K562 (cell line): ENCODE data around the gene CRB2. TPM values are rescaled to one million over a fixed set of nuclear protein-coding genes. Genes with fewer than 3 reads are reported as not detected.
"Not testable (repeated sequence)": the region's sequence is repeated elsewhere in the genome, so short reads cannot be mapped to it uniquely, and the experiment has no call there.

Experiments
- ATAC-seq: fragments of 200-7000 bp; cut with Tn5 transposase; 3 replicates; pipeline ENCODE4 v1.9.1; 2020; ENCODE audit warnings: moderate library complexity
- BruUV-seq: library from RNA; stranded (reverse); fragments of 400-500 nt; replicated peaks from 2 replicates; lab custom pipeline; 2021; lab: Mats Ljungman, UMichigan
- CTCF ChIA-PET: fragments of 300-600 bp; formaldehyde crosslinking; extraction: SDS; loops from one replicate; lab custom pipeline; 2021; ENCODE audit warnings: low intra/inter-chr PET ratio; lab: Yijun Ruan, JAX
- POLR2A ChIA-PET: fragments of 300-600, 350-650 bp; sonication (Branson Sonifier 250); formaldehyde crosslinking; extraction: SDS; loops from one replicate; lab custom pipeline; 2021; ENCODE audit warnings: antibody characterized with exemption, inconsistent platforms; lab: Yijun Ruan, JAX
- DNase-seq, 4 experiments: peaks; one replicate each; pipeline versions ENCODE4 v3.0.0 to v3.0.0-alpha.2; 2011 to 2018; ENCODE audit warnings: low spot score in 3 of 4, mixed read lengths in 3 of 4; ENCODE audit errors: extremely low read depth in 1 of 4
- FAIRE-seq: peaks from 2 replicates; lab custom pipeline; 2011; peaks lifted over from hg19 to GRCh38; lab: Jason Lieb, UNC
- H2AFZ ChIP-seq: 2 replicates; pipeline ENCODE4 v1.6.0; 2011; ENCODE audit warnings: low read depth, low read length, control low read depth, inconsistent platforms
- H3K27ac ChIP-seq: fragments of 200-600 bp; 3 replicates; pipeline ENCODE4 v1.8.0; 2011; ENCODE audit warnings: low read depth, mild to moderate bottlenecking, control low read depth, inconsistent platforms, low read length, moderate library complexity, mixed read lengths; ENCODE audit errors: extremely low read depth
- H3K27me3 ChIP-seq, 2 experiments: fragments of 300-600 bp in 1 of 2; 2 replicates in 1 of 2; 3 replicates in 1 of 2; pipeline versions ENCODE4 v1.6.0 to v1.8.0; 2011; ENCODE audit warnings: inconsistent platforms in 2 of 2, low read length in 2 of 2, mild to moderate bottlenecking in 1 of 2, mixed read lengths in 1 of 2, moderate library complexity in 1 of 2; ENCODE audit not compliant: control insufficient read depth in 2 of 2, insufficient read depth in 2 of 2
- H3K36me3 ChIP-seq: fragments of 300-600 bp; 3 replicates; pipeline ENCODE4 v1.8.0; 2011; ENCODE audit warnings: mild to moderate bottlenecking, low read length, inconsistent platforms; ENCODE audit not compliant: control insufficient read depth, insufficient read depth
- H3K4me1 ChIP-seq, 2 experiments: fragments of 200-600 bp in 1 of 2; replicated peaks in 1 of 2; 2 replicates in 1 of 2; 3 replicates in 1 of 2; pipeline versions ENCODE4 v1.5.1 to v1.8.0; 2011; ENCODE audit warnings: inconsistent platforms in 2 of 2, low read length in 2 of 2, mild to moderate bottlenecking in 1 of 2, mixed read lengths in 1 of 2, moderate library complexity in 1 of 2; ENCODE audit not compliant: control insufficient read depth in 2 of 2, insufficient read depth in 2 of 2
- H3K4me2 ChIP-seq: 2 replicates; pipeline ENCODE4 v1.6.1; 2011; ENCODE audit warnings: low read length, control low read depth, inconsistent platforms, mixed read lengths; ENCODE audit not compliant: insufficient read depth
- H3K4me3 ChIP-seq: fragments of 200-600 bp; sonication (generic), shearing (Covaris generic); 2 replicates; pipeline ENCODE4 v1.5.1; 2016; ENCODE audit warnings: control low read depth, inconsistent platforms
- H3K79me2 ChIP-seq: fragments of 200-600 bp; 3 replicates; pipeline ENCODE4 v1.8.0; 2011; ENCODE audit warnings: low read length, inconsistent platforms; ENCODE audit not compliant: control insufficient read depth, insufficient read depth
- H3K9ac ChIP-seq, 2 experiments: 2 replicates each; pipeline versions ENCODE4 v1.6.0 to v1.6.1; 2011; ENCODE audit warnings: low read depth in 2 of 2, low read length in 2 of 2, control low read depth in 1 of 2, inconsistent platforms in 1 of 2, mild to moderate bottlenecking in 1 of 2, mixed read lengths in 1 of 2; ENCODE audit not compliant: insufficient read depth in 1 of 2
- H3K9me1 ChIP-seq: one replicate; pipeline ENCODE4 v1.6.0; 2011; ENCODE audit warnings: inconsistent platforms, mild to moderate bottlenecking, low read length, moderate library complexity; ENCODE audit not compliant: control insufficient read depth, insufficient read depth
- H3K9me3 ChIP-seq: replicated peaks from 2 replicates; pipeline ENCODE4 v1.5.1; 2011; ENCODE audit warnings: low read depth, low read length, inconsistent platforms; ENCODE audit not compliant: control insufficient read depth, insufficient read depth
- H4K20me1 ChIP-seq: replicated peaks from 2 replicates; pipeline ENCODE4 v1.6.1; 2011; ENCODE audit warnings: low read length, inconsistent platforms, mixed read lengths; ENCODE audit not compliant: control insufficient read depth, insufficient read depth
- KLF16 ChIP-seq: IDR thresholded peaks from 2 replicates; pipeline ENCODE4 v1.6.1; 2016; ENCODE audit warnings: antibody characterized with exemption
- TOE1 ChIP-seq, 2 experiments: fragments of 450-650 bp in 1 of 2; sonication (generic) in 1 of 2; formaldehyde crosslinking in 1 of 2; IDR thresholded peaks; 2 replicates each; pipeline versions ENCODE4 v1.7.1 to v1.8.0; 2016 to 2022; ENCODE audit warnings: borderline replicate concordance in 2 of 2, mild to moderate bottlenecking in 2 of 2, antibody characterized with exemption in 1 of 2, inconsistent platforms in 1 of 2, low read depth in 1 of 2, missing genetic modification reagents in 1 of 2, moderate library complexity in 1 of 2
- TRIM24 ChIP-seq, 2 experiments: fragments of 450-650 bp; IDR thresholded peaks; 2 replicates each; pipeline ENCODE4 v1.6.1; 2016
- ZEB2 ChIP-seq: fragments of 450-650 bp; IDR thresholded peaks from 2 replicates; pipeline ENCODE4 v1.6.1; 2016
- ZFP36 ChIP-seq: fragments of 150-350 bp; IDR thresholded peaks from 2 replicates; pipeline ENCODE4 v1.6.1; 2018; ENCODE audit warnings: low read length, low read depth; ENCODE audit not compliant: partially characterized antibody
- ZHX1 ChIP-seq: fragments of 150-350 bp; conservative IDR thresholded peaks from 2 replicates; pipeline ENCODE4 v1.6.1; 2014; ENCODE audit warnings: low read length
- ZNF124 ChIP-seq: sonication (generic); formaldehyde crosslinking; IDR thresholded peaks from 2 replicates; pipeline ENCODE4 v1.8.1; 2022; ENCODE audit warnings: missing genetic modification reagents
- ZNF551 ChIP-seq: fragments of 250-450 bp; sonication (Bioruptor Pico); IDR thresholded peaks from 2 replicates; pipeline ENCODE4 v1.5.0; 2021; ENCODE audit warnings: mild to moderate bottlenecking, moderate library complexity
- WGBS: fragments of 100-300 bp; shearing (Covaris generic); methylation state at CpG from one replicate; pipeline ENCODE4 v1.1.6; 2016; ENCODE audit warnings: low coverage, mixed read lengths; ENCODE audit not compliant: insufficient coverage; ENCODE audit errors: missing lambda C conversion rate; 5-methylcytosine and 5-hydroxymethylcytosine counted together
- in situ Hi-C: fragments of 300-500 bp; cut with MboI; formaldehyde crosslinking; loops from 4 replicates; pipeline ENCODE4 v1.15.0; 2018; ENCODE audit warnings: inconsistent platforms, mixed read lengths
- intact Hi-C: fragments of 100-400 bp; cut with micrococcal nuclease; formaldehyde crosslinking; loops from 2 replicates; pipeline ENCODE4 v1.14.2; 2022
- polyA plus RNA-seq, 8 experiments: library from polyadenylated mRNA; depleted of rRNA in 4 of 8; stranded (reverse) in 5 of 8; unstranded in 3 of 8; fragments of >200 nt; fragmentation: Nextera tagmentation in 2 of 8; fragmentation: Illumina TruSeq in 1 of 8; extraction: Ambion mirVana in 2 of 8; extraction: Trizol in 1 of 8; gene quantifications; 2 replicates each; pipeline versions ENCODE4 v1.2.1 to v1.2.3, GENCODE V29; 2011 to 2014; ENCODE audit warnings: inconsistent platforms in 1 of 8, missing spikeins in 1 of 8
- total RNA-seq, 7 experiments: library from RNA; depleted of rRNA in 6 of 7; stranded (reverse); fragments of >200 nt in 6 of 7; fragmentation: Illumina TruSeq in 2 of 7; extraction: Trizol in 2 of 7; gene quantifications; 2 replicates each; pipeline versions ENCODE4 v1.2.1 to v1.2.3, GENCODE V29; 2011 to 2021; ENCODE audit warnings: low replicate concordance in 1 of 7
- TF ChIP-seq, protein P1 (sequence below): sonication (generic); formaldehyde crosslinking; IDR thresholded peaks from 2 replicates; pipeline ENCODE4 v1.5.0; 2020; ENCODE audit warnings: missing genetic modification reagents

CRB2 gene
- total and polyA plus RNA-seq, 9 of the 15 experiments (the other 6 are each of a cell fraction or from before 2014, with no cell fraction given) = 0.13 to 1.2 (median 0.25) TPM; not detected in 2

- no peaks in the 10 kb centered on the region for H3K27me3 ChIP-seq
- peaks cover under 1% of the 10 kb centered on the region; the same call in 1 of the 2 replicates for H3K9me3 ChIP-seq
- POLR2A ChIA-PET = interaction anchor here (1.6 kb wide), 1 partner anchor 9 kb away, joined by 3 read pairs; no protein-coding TSS in a partner anchor
- DNase-seq = no peak
- WGBS = 77% methylated on average over 4 of the region's 4 CpGs
- in situ Hi-C loops (no loop called here), intact Hi-C loops (no loop called here)
- ATAC-seq = no peak
- CTCF ChIA-PET = interaction anchor here (0.6 kb wide), 1 partner anchor 143 kb away, joined by 3 read pairs; no protein-coding TSS in a partner anchor
- H3K27ac ChIP-seq = no peak overlapping the region
- no peaks in the 10 kb centered on the region for H3K36me3 ChIP-seq
- no peaks in the 10 kb centered on the region for H3K79me2 ChIP-seq
- no peak overlapping the region for H2AFZ ChIP-seq
- BruUV-seq = no TSS peak
- peaks cover 12 to 24% of the 10 kb centered on the region in 2 experiments; a peak in 4 of 5 replicates for H3K4me1 ChIP-seq
- FAIRE-seq = no peak
- TF ChIP-seq TRIM24 (IDR thresholded peaks at IDR 0.05) (no peak), ZNF551 (CRISPR knock-in tag) (no peak), KLF16 (no peak), TOE1 (IDR thresholded peaks at IDR 0.05; ENCODE audit: borderline replicate concordance) (no peak), TOE1 (CRISPR knock-in tag; IDR thresholded peaks at IDR 0.05; ENCODE audit: borderline replicate concordance, low read depth) (no peak), ZFP36 (no peak), ZHX1 (no peak), ZNF124 (no peak), ZEB2 (no peak)
- TF ChIP-seq, protein P1, sequence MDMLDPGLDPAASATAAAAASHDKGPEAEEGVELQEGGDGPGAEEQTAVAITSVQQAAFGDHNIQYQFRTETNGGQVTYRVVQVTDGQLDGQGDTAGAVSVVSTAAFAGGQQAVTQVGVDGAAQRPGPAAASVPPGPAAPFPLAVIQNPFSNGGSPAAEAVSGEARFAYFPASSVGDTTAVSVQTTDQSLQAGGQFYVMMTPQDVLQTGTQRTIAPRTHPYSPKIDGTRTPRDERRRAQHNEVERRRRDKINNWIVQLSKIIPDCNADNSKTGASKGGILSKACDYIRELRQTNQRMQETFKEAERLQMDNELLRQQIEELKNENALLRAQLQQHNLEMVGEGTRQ (CRISPR knock-in tag) = no peak
- no peaks in the 10 kb centered on the region for H4K20me1 ChIP-seq
- H3K4me2 ChIP-seq = no peak overlapping the region
- H3K9ac ChIP-seq = no peak overlapping the region; a peak in 1 of 4 replicates
- H3K9me1 ChIP-seq = no peaks in the 10 kb centered on the region
- no peak overlapping the region for H3K4me3 ChIP-seq
Observed at GRCh38 chr9:123397975-123398374, 42.0 kb downstream of the CRB2 start.

- H2AFZ ChIP-seq, BruUV-seq, H3K36me3 ChIP-seq, H3K9ac ChIP-seq, POLR2A ChIA-PET, DNase-seq, in situ Hi-C loops, ATAC-seq, H3K9me3 ChIP-seq, H3K27me3 ChIP-seq, intact Hi-C loops, H3K79me2 ChIP-seq, H4K20me1 ChIP-seq, FAIRE-seq, H3K4me3 ChIP-seq, H3K9me1 ChIP-seq, H3K4me2 ChIP-seq, H3K27ac ChIP-seq: not testable (repeated sequence)
- CTCF ChIA-PET = interaction anchor here (1.2 kb wide), 1 partner anchor 45 kb away, joined by 3 read pairs; no protein-coding TSS in a partner anchor
- WGBS = 87% methylated on average over 13 of the region's 14 CpGs
- H3K4me1 ChIP-seq = peaks cover 12 to 24% of the 10 kb centered on the region in 2 experiments; a peak in 4 of 5 replicates
Observed at GRCh38 chr9:123398938-123399337, 42.9 kb downstream of the CRB2 start.
